GM12892 (cell line): ENCODE measurements around the gene MEF2B.

Experiments used
- POLR2A ChIP-seq: IDR thresholded peaks from 2 replicates; pipeline ENCODE4 v1.6.1; 2011; ENCODE audit warnings: low read depth, low read length, control low read depth
- POLR2AphosphoS5 ChIP-seq: IDR thresholded peaks from 2 replicates; pipeline ENCODE4 v1.6.1; 2011; ENCODE audit warnings: low read depth, low read length, control low read depth
- TAF1 ChIP-seq: IDR thresholded peaks from 2 replicates; pipeline ENCODE4 v1.6.1; 2011; ENCODE audit warnings: low read depth, mild to moderate bottlenecking, control low read depth, low read length, borderline replicate concordance

DNA sequence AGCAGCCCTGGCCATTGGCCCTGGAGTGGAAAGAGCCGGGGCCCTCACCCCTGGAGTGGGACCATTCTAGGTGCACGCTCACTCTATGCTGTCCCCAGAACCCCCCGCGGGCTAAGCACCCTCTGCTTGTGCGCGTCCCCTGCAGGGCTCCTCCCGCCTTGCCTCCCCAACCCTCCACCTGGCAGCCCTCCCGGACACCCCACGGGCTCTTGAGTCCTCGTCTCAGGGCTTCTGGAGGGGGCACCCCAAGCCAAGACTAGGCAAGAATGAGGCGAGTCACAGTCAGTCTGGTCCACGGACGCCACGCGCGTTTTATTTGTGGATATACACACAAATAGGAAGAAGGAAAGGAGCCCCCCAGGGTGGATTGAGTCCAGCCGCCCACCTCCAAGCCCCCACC, 24.8 kb downstream of the MEF2B start:
- TF ChIP-seq POLR2A (no peak), POLR2AphosphoS5 (no peak), TAF1 (no peak)
